Measurements from ENCODE around the gene GDPGP1.
A peak's percentile ranks its signal among the peaks of the same experiment; 100 is the strongest.

GDPGP1 gene

GRCh38 chr15:90203922-90204321 is 30.1 kb upstream of the GDPGP1 start:
- no peak for DNase-seq (ENCODE audit: low spot score)

- no peak for DNase-seq (ENCODE audit: low spot score)
These were observed 28.8 kb upstream of the GDPGP1 start for GRCh38 chr15:90205050-90205848.

GRCh38 chr15:90205886-90206285 is 28.1 kb upstream of the GDPGP1 start:
- DNase-seq (ENCODE audit: low spot score), result no peak

- DNase-seq (ENCODE audit: low spot score), result no peak
These were observed 26.8 kb upstream of the GDPGP1 start for GRCh38 chr15:90207252-90207651.

GRCh38 chr15:90208356-90208755 is 25.7 kb upstream of the GDPGP1 start:
- no peak for DNase-seq (ENCODE audit: low spot score)

- DNase-seq (ENCODE audit: low spot score), result no peak
These were observed 24.4 kb upstream of the GDPGP1 start for GRCh38 chr15:90209591-90209990.

- no peak for DNase-seq (ENCODE audit: low spot score)
These were observed 23.4 kb upstream of the GDPGP1 start for GRCh38 chr15:90210593-90210992.

GRCh38 chr15:90211009-90211408 is 23.0 kb upstream of the GDPGP1 start:
- DNase-seq (ENCODE audit: low spot score), result no peak

GRCh38 chr15:90211440-90212143 is 22.4 kb upstream of the GDPGP1 start:
- DNase-seq (ENCODE audit: low spot score), result no peak

- no peak for DNase-seq (ENCODE audit: low spot score)
These were observed 21.5 kb upstream of the GDPGP1 start for GRCh38 chr15:90212221-90213098.

- no peak for DNase-seq (ENCODE audit: low spot score)
These were observed 20.7 kb upstream of the GDPGP1 start for GRCh38 chr15:90213122-90213817.

GRCh38 chr15:90213818-90214204 is 20.2 kb upstream of the GDPGP1 start:
- DNase-seq (ENCODE audit: low spot score), result no peak

GRCh38 chr15:90214553-90215196 is 19.3 kb upstream of the GDPGP1 start:
- DNase-seq (ENCODE audit: low spot score), result peak; percentile 55

GRCh38 chr15:90217671-90218394 is 16.2 kb upstream of the GDPGP1 start:
- DNase-seq (ENCODE audit: low spot score), result no peak

GRCh38 chr15:90219421-90220141 is 14.4 kb upstream of the GDPGP1 start:
- DNase-seq (ENCODE audit: low spot score), result peak; percentile 91

GRCh38 chr15:90221246-90221900 is 12.6 kb upstream of the GDPGP1 start:
- DNase-seq (ENCODE audit: low spot score), result peak; percentile 97

GRCh38 chr15:90222547-90222946 is 11.5 kb upstream of the GDPGP1 start:
- DNase-seq (ENCODE audit: low spot score), result no peak

- no peak for DNase-seq (ENCODE audit: low spot score)
These were observed 10.4 kb upstream of the GDPGP1 start for GRCh38 chr15:90223441-90224165.

GRCh38 chr15:90225047-90225446 is 9.0 kb upstream of the GDPGP1 start:
- no peak for DNase-seq (ENCODE audit: low spot score)

Data from HuH-7.5 (cell line).